WERI-Rb-1 (cell line): ENCODE results near the gene TIMM17A.

Experiments
- DNase-seq: peaks from one replicate; pipeline ENCODE4 v3.0.0-alpha.2; 2020
- H3K27ac ChIP-seq: fragments of 250-450 bp; sonication (Bioruptor Pico); 2 replicates; pipeline ENCODE4 v1.5.1; 2020; ENCODE audit warnings: mild to moderate bottlenecking, moderate library complexity
- H3K27me3 ChIP-seq: fragments of 250-450 bp; sonication (Bioruptor Pico); 2 replicates; pipeline ENCODE4 v1.5.1; 2021; ENCODE audit warnings: mild to moderate bottlenecking, low read depth, moderate library complexity; ENCODE audit not compliant: insufficient read depth, severe bottlenecking
- H3K36me3 ChIP-seq: fragments of 250-450 bp; sonication (Bioruptor Pico); 2 replicates; pipeline ENCODE4 v1.5.1; 2020; ENCODE audit warnings: mild to moderate bottlenecking, moderate library complexity
- H3K4me3 ChIP-seq: 2 replicates; pipeline ENCODE4 v1.5.1; 2011; ENCODE audit warnings: low read depth, mild to moderate bottlenecking, control low read depth, low read length
- H3K9me3 ChIP-seq: fragments of 250-450 bp; sonication (Bioruptor Pico); 2 replicates; pipeline ENCODE4 v1.5.1; 2021; ENCODE audit warnings: mild to moderate bottlenecking, moderate library complexity; ENCODE audit not compliant: severe bottlenecking
- TF ChIP-seq, protein P1 (sequence below): IDR thresholded peaks from 2 replicates; pipeline ENCODE4 v1.5.1; 2011; ENCODE audit warnings: low read depth, mild to moderate bottlenecking, control low read depth, inconsistent platforms, low read length

Gene TIMM17A

DNA sequence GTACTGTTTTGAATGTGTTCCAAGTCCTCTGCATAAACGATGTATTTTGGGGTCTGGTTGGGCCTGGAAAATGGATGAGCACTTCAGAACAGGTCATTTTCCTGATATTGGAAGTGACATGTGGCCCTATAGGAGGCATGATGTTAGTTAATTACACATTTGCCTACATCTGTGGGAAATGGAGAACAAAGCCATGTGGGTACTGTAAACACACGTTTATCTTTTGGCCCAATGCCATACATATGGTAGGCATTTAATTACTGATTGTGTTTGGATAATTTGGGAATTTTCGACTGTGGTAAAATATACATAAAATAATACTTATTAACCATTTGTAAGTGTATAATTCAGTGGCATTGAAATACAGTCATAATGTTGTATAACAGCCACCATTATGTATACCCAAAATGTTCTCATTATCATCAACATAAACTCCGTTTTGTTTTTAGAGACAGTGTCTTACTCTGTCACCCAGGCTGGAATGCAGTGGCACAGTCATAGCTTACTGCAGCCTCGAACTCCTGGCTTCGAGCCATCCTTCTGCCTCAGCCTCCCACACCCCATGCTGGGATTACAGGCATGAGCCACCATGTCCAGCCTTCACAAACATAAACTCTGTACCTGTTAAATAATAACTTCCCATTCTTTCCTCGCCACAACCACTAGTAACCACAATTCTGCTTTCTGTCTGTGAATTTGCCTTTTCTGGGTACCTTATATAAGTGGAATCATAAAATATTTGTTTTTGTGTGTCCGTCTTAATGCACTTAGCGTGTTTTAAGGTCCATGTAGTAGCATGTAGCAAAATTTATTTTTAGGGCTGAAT is 15.2 kb downstream of the TIMM17A start:
- Histone ChIP-seq H3K27me3 (no peaks in the 10 kb centered on the region), H3K4me3 (no peak overlapping the region), H3K9me3 (no peaks in the 10 kb centered on the region), H3K27ac (no peak overlapping the region), H3K36me3 (peaks cover 52% of the 10 kb centered on the region)
- TF ChIP-seq, protein P1, sequence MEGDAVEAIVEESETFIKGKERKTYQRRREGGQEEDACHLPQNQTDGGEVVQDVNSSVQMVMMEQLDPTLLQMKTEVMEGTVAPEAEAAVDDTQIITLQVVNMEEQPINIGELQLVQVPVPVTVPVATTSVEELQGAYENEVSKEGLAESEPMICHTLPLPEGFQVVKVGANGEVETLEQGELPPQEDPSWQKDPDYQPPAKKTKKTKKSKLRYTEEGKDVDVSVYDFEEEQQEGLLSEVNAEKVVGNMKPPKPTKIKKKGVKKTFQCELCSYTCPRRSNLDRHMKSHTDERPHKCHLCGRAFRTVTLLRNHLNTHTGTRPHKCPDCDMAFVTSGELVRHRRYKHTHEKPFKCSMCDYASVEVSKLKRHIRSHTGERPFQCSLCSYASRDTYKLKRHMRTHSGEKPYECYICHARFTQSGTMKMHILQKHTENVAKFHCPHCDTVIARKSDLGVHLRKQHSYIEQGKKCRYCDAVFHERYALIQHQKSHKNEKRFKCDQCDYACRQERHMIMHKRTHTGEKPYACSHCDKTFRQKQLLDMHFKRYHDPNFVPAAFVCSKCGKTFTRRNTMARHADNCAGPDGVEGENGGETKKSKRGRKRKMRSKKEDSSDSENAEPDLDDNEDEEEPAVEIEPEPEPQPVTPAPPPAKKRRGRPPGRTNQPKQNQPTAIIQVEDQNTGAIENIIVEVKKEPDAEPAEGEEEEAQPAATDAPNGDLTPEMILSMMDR = no peak
- DNase-seq = peak; percentile 10

DNA sequence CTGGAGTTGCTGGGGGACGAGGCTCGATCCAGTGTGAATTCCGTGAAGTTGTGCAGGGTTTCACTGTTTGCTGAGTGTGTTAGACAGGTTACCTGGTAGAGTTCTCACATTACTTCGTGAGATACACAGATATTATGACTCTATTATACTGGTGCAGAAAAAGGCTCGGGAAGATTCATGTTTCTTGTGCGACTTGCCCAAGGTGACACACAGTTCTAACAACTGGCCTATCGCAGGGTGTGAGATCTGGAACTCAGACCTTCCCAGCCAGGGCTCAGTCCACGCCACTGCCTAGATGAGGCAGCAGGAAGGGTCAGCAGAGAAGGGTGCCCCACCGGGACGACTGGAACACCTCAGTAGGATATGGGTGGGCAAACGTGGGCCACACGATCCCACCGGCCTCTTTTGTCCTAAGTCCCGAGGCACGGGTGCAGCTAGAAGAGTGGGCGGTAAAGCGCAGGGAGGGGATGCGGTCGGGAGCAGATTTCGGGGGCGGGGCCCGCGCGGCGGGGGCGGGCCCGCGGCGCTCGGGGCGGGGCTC is 26.8 kb downstream of the TIMM17A start:
- H3K9me3 ChIP-seq = peaks cover 4% of the 10 kb centered on the region
- peak overlapping the region; percentile 91 for H3K27ac ChIP-seq
- peak; percentile 94 for DNase-seq
- peak overlapping the region; percentile 71 for H3K4me3 ChIP-seq
- peaks cover 33% of the 10 kb centered on the region for H3K36me3 ChIP-seq
- no peaks in the 10 kb centered on the region for H3K27me3 ChIP-seq
- TF ChIP-seq, protein P1 = no peak

DNA sequence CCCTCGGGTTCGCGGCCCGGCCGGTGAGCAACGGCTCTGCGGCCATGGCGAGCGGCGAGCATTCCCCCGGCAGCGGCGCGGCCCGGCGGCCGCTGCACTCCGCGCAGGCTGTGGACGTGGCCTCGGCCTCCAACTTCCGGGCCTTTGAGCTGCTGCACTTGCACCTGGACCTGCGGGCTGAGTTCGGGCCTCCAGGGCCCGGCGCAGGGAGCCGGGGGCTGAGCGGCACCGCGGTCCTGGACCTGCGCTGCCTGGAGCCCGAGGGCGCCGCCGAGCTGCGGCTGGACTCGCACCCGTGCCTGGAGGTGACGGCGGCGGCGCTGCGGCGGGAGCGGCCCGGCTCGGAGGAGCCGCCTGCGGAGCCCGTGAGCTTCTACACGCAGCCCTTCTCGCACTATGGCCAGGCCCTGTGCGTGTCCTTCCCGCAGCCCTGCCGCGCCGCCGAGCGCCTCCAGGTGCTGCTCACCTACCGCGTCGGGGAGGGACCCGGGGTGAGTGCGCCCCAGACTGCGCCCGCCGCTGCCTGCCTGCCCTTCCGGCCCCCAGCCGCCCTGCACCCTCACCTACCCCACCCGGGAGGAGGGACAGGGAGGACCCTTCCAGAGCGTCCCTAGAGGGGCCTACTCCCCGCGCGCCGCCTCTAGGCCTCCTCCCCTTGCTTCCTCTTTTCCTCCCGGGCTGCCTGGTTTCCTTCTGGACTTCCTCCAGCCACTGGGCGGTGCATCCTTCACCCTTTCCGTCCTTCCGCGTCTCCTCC is 27.5 kb downstream of the TIMM17A start, which contains the start of gene RNPEP:
Gene RNPEP (plus strand): TSS at position 26 of the 757 bp plus-strand sequence. CDS start 19 bp downstream, at position 45.
- Histone ChIP-seq H3K36me3 (peaks cover 37% of the 10 kb centered on the region), H3K9me3 (peaks cover 4% of the 10 kb centered on the region), H3K27me3 (no peaks in the 10 kb centered on the region), H3K4me3 (peak within 1 kb of the TSS; percentile 71), H3K27ac (peak within 1 kb of the TSS; percentile 91)
- DNase-seq = peak; percentile 93
- TF ChIP-seq, protein P1 = peak; percentile 43

DNA sequence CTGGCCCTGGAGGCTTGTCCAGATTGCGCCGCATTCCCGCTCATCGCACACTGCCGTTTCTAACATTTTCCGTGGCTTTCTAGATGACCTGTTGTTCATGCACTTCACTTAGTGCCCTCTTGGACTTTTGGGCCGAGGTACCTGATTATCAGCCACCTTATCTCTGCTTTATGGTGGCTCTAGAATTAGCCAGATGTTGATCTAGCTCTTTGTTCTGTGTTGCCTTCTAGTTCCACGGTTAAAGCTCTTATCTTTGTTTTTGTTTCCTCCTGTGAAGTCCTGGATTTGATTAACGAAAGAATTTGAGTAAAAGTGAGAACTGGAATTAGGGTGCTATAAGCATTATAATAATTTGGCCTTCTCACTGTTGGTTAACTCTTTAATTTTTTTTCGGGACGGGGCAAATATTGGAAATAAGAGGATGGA is 28.1 kb downstream of the TIMM17A start:
- Histone ChIP-seq H3K36me3 (peaks cover 37% of the 10 kb centered on the region), H3K27ac (peak overlapping the region; percentile 91), H3K27me3 (no peaks in the 10 kb centered on the region), H3K4me3 (peak overlapping the region; percentile 71), H3K9me3 (peaks cover 4% of the 10 kb centered on the region)
- TF ChIP-seq, protein P1 = no peak
- no peak for DNase-seq

DNA sequence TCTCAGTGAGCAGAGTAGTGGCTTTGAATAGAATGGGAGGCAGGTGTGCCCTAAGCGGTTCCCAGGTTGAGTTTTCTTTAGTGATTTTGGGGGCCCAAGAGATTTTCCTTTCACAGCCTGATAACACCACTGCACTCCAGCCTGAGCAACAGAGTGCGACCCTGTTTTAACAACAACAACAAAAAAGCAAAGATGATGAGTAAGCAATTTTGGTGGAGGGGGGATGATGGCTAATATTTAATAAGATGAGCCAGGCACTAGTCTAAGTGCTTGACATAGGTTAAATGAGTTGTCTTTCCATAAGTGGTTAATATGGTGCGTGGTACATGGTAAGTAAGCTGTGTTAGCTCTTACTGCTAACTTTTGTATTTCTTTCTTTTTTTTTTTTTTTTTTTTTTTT is 29.1 kb downstream of the TIMM17A start:
- Histone ChIP-seq H3K36me3 (peaks cover 48% of the 10 kb centered on the region), H3K27me3 (no peaks in the 10 kb centered on the region), H3K9me3 (peaks cover 4% of the 10 kb centered on the region), H3K4me3 (no peak overlapping the region), H3K27ac (no peak overlapping the region; the same call in 1 of the 2 replicates)
- TF ChIP-seq, protein P1 = no peak
- DNase-seq = no peak
